Chondrocyte (in vitro differentiated cells): ENCODE measurements around the gene OXNAD1. TPM values are rescaled to one million over a fixed set of nuclear protein-coding genes. Genes with fewer than 3 reads are reported as not detected.
A peak's percentile ranks its signal among the peaks of the same experiment; 100 is the strongest.

ENCODE experiments used
- DNase-seq: peaks from one replicate; pipeline ENCODE4 v3.0.0; 2021; ENCODE audit warnings: mixed read lengths, low spot score
- H3K27ac Mint-ChIP-seq: one replicate; pipeline ENCODE4 v1.8.0; 2021; ENCODE audit warnings: mild to moderate bottlenecking, moderate library complexity, mixed read lengths; ENCODE audit not compliant: unreplicated experiment
- H3K27me3 Mint-ChIP-seq: 2 replicates; pipeline ENCODE4 v1.8.0; 2021; ENCODE audit warnings: low read depth, mixed read lengths
- H3K36me3 Mint-ChIP-seq: 2 replicates; pipeline ENCODE4 v1.8.0; 2021; ENCODE audit warnings: low read depth, mixed read lengths
- H3K4me1 Mint-ChIP-seq: 2 replicates; pipeline ENCODE4 v1.8.0; 2021; ENCODE audit warnings: low read depth, mild to moderate bottlenecking, mixed read lengths
- H3K4me3 Mint-ChIP-seq: one replicate; pipeline ENCODE4 v1.8.0; 2021; ENCODE audit warnings: mild to moderate bottlenecking, moderate library complexity, mixed read lengths; ENCODE audit not compliant: unreplicated experiment
- H3K9me3 Mint-ChIP-seq: 2 replicates; pipeline ENCODE4 v1.8.0; 2021; ENCODE audit warnings: low read depth, mixed read lengths
- CTCF ChIP-seq: fragments of 200-600 bp; sonication (generic); IDR thresholded peaks from 2 replicates; pipeline ENCODE4 v1.5.0; 2021; ENCODE audit warnings: antibody characterized with exemption, mild to moderate bottlenecking, moderate library complexity
- total RNA-seq: library from RNA; stranded (reverse); gene quantifications from 3 replicates; pipeline ENCODE4 v1.2.1, GENCODE V29; 2021

Gene OXNAD1
- total RNA-seq, 1 donor from 2014 or later: 6.7 TPM

GRCh38 chr3:16335772-16336645, 71.0 kb downstream of the OXNAD1 start:
- H3K27me3 Mint-ChIP-seq: no peaks in the 10 kb centered on the region
- TF ChIP-seq CTCF: no peak

GRCh38 chr3:16336825-16337224, 71.8 kb downstream of the OXNAD1 start:
- no peak for DNase-seq
- Mint-ChIP-seq H3K27ac (no peak overlapping the region), H3K27me3 (no peaks in the 10 kb centered on the region), H3K36me3 (peaks cover 25% of the 10 kb centered on the region), H3K9me3 (peaks cover 24% of the 10 kb centered on the region), H3K4me3 (no peak overlapping the region), H3K4me1 (peaks cover 31% of the 10 kb centered on the region)
- TF ChIP-seq CTCF: no peak

More at GRCh38 chr3:16335772-16336645, 71.0 kb downstream of the OXNAD1 start:
- no peak for DNase-seq
- H3K36me3 Mint-ChIP-seq: peaks cover 31% of the 10 kb centered on the region
- H3K4me1 Mint-ChIP-seq: peaks cover 31% of the 10 kb centered on the region
- peaks cover 29% of the 10 kb centered on the region for H3K9me3 Mint-ChIP-seq
- no peak overlapping the region for H3K4me3 Mint-ChIP-seq
- no peak overlapping the region for H3K27ac Mint-ChIP-seq

- TF ChIP-seq CTCF: no peak
- Mint-ChIP-seq H3K4me3 (no peak overlapping the region), H3K4me1 (peaks cover 19% of the 10 kb centered on the region), H3K27ac (peak overlapping the region; percentile 71), H3K27me3 (no peaks in the 10 kb centered on the region), H3K9me3 (peaks cover 16% of the 10 kb centered on the region), H3K36me3 (peaks cover 19% of the 10 kb centered on the region)
- no peak for DNase-seq
These were observed 73.0 kb downstream of the OXNAD1 start for GRCh38 chr3:16337856-16338540.

GRCh38 chr3:16338999-16339398, 74.0 kb downstream of the OXNAD1 start:
- no peak for DNase-seq
- no peaks in the 10 kb centered on the region for H3K27me3 Mint-ChIP-seq
- peaks cover 16% of the 10 kb centered on the region for H3K9me3 Mint-ChIP-seq
- peaks cover 13% of the 10 kb centered on the region for H3K4me1 Mint-ChIP-seq
- H3K36me3 Mint-ChIP-seq: peaks cover 20% of the 10 kb centered on the region
- H3K27ac Mint-ChIP-seq: peak overlapping the region; percentile 71
- no peak for TF ChIP-seq CTCF
- H3K4me3 Mint-ChIP-seq: no peak overlapping the region

- TF ChIP-seq CTCF: no peak
- H3K27me3 Mint-ChIP-seq: no peaks in the 10 kb centered on the region
- no peak for DNase-seq
- H3K9me3 Mint-ChIP-seq: peaks cover 3% of the 10 kb centered on the region
- H3K4me3 Mint-ChIP-seq: no peak overlapping the region
- H3K36me3 Mint-ChIP-seq: peaks cover 10% of the 10 kb centered on the region
- no peak overlapping the region for H3K27ac Mint-ChIP-seq
- H3K4me1 Mint-ChIP-seq: peaks cover 7% of the 10 kb centered on the region
These were observed 78.1 kb downstream of the OXNAD1 start for GRCh38 chr3:16343101-16343500.
